Panc1 (cell line): Measurements from ENCODE around the gene GRK1.

Experiments used
- SIN3A ChIP-seq: IDR thresholded peaks from 2 replicates; pipeline ENCODE4 v1.6.1; 2012; ENCODE audit warnings: low read depth, mild to moderate bottlenecking, low read length, moderate library complexity, borderline replicate concordance; ENCODE audit not compliant: insufficient read depth
- TF ChIP-seq, protein P1 (sequence below): fragments of 450-650 bp; IDR thresholded peaks from 2 replicates; pipeline ENCODE4 v1.5.1; 2017; ENCODE audit warnings: mild to moderate bottlenecking

DNA sequence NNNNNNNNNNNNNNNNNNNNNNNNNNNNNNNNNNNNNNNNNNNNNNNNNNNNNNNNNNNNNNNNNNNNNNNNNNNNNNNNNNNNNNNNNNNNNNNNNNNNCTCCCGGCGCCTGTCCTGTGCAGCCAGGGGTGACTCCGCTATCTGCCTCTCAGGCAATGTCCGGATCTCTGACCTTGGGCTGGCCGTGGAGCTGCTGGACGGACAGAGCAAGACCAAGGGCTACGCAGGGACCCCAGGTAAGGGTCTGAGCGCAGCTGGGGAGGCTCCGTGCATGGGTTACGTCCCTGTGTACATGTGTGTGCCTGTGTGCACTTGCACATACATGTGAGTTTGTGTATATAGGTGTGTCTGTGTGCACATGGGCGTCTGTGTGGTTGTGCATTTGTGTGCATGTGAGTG, 55.9 kb downstream of the GRK1 start:
- TF ChIP-seq, protein P1, sequence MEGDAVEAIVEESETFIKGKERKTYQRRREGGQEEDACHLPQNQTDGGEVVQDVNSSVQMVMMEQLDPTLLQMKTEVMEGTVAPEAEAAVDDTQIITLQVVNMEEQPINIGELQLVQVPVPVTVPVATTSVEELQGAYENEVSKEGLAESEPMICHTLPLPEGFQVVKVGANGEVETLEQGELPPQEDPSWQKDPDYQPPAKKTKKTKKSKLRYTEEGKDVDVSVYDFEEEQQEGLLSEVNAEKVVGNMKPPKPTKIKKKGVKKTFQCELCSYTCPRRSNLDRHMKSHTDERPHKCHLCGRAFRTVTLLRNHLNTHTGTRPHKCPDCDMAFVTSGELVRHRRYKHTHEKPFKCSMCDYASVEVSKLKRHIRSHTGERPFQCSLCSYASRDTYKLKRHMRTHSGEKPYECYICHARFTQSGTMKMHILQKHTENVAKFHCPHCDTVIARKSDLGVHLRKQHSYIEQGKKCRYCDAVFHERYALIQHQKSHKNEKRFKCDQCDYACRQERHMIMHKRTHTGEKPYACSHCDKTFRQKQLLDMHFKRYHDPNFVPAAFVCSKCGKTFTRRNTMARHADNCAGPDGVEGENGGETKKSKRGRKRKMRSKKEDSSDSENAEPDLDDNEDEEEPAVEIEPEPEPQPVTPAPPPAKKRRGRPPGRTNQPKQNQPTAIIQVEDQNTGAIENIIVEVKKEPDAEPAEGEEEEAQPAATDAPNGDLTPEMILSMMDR, result no peak
- TF ChIP-seq SIN3A, result no peak
